Fibroblast of gingiva (primary cell): ENCODE results near the gene EIF4G2.

ENCODE experiments used
- DNase-seq: peaks from one replicate; pipeline ENCODE4 v3.0.0-alpha.2; 2011; ENCODE audit warnings: low read depth

The EIF4G2 gene

GRCh38 chr11:10771457-10771856 is 37.3 kb downstream of the EIF4G2 start:
- DNase-seq: no peak

- peak; percentile 40 for DNase-seq
These were observed 38.0 kb downstream of the EIF4G2 start for GRCh38 chr11:10770626-10771254.

GRCh38 chr11:10764412-10764811 is 44.3 kb downstream of the EIF4G2 start:
- DNase-seq: no peak

GRCh38 chr11:10763766-10764165 is 45.0 kb downstream of the EIF4G2 start:
- no peak for DNase-seq

GRCh38 chr11:10762913-10763421 is 45.8 kb downstream of the EIF4G2 start:
- no peak for DNase-seq

GRCh38 chr11:10762185-10762584 is 46.5 kb downstream of the EIF4G2 start:
- DNase-seq: no peak

GRCh38 chr11:10761085-10761698 is 47.5 kb downstream of the EIF4G2 start:
- no peak for DNase-seq

GRCh38 chr11:10758957-10759356 is 49.8 kb downstream of the EIF4G2 start:
- DNase-seq: no peak

GRCh38 chr11:10752486-10752885 is 56.2 kb downstream of the EIF4G2 start:
- no peak for DNase-seq

GRCh38 chr11:10752061-10752460 is 56.7 kb downstream of the EIF4G2 start:
- DNase-seq: no peak

- no peak for DNase-seq
These were observed 57.2 kb downstream of the EIF4G2 start for GRCh38 chr11:10751581-10751940.

GRCh38 chr11:10750838-10751580 is 57.7 kb downstream of the EIF4G2 start, which contains the start of gene CTR9:
TSS of gene CTR9 (plus strand) at chr11:10751246. CDS start at chr11:10751413, 167 bp downstream.
- DNase-seq: peak; percentile 91

- no peak for DNase-seq
These were observed 59.2 kb downstream of the EIF4G2 start for GRCh38 chr11:10749476-10749875.

GRCh38 chr11:10747733-10748132 is 61.0 kb downstream of the EIF4G2 start:
- DNase-seq: no peak
